Smooth muscle cell (in vitro differentiated cells): Measurements from ENCODE around the gene NEK11. TPM values are rescaled to one million over a fixed set of nuclear protein-coding genes. Genes with fewer than 3 reads are reported as not detected.

ENCODE experiments used
- DNase-seq: peaks from one replicate; lab custom pipeline; 2025; ENCODE audit not compliant: unreplicated experiment; lab: John Stamatoyannopoulos, UW
- H2AFZ ChIP-seq: fragments of 200-600 bp; sonication (generic); 2 replicates; pipeline ENCODE4 v1.6.0; 2016; ENCODE audit warnings: antibody characterized with exemption, low read depth, mild to moderate bottlenecking
- H3F3A ChIP-seq: fragments of 200-600 bp; sonication (generic); 2 replicates; pipeline ENCODE4 v1.6.0; 2017; ENCODE audit warnings: antibody characterized with exemption, low read depth
- H3K27ac ChIP-seq: fragments of 200-600 bp; sonication (generic); 2 replicates; pipeline ENCODE4 v1.5.1; 2016; ENCODE audit warnings: low read depth, mild to moderate bottlenecking
- H3K27me3 ChIP-seq: fragments of 200-600 bp; sonication (generic); 2 replicates; pipeline ENCODE4 v1.6.1; 2016; ENCODE audit warnings: low read depth, mild to moderate bottlenecking
- H3K36me3 ChIP-seq: fragments of 200-600 bp; sonication (generic); 2 replicates; pipeline ENCODE4 v1.5.1; 2016; ENCODE audit warnings: low read depth
- H3K4me1 ChIP-seq: fragments of 200-600 bp; sonication (generic); 2 replicates; pipeline ENCODE4 v1.5.1; 2016; ENCODE audit warnings: low read depth
- H3K4me2 ChIP-seq: fragments of 200-600 bp; sonication (generic); 2 replicates; pipeline ENCODE4 v1.6.0; 2016; ENCODE audit warnings: mild to moderate bottlenecking
- H3K4me3 ChIP-seq: fragments of 200-600 bp; sonication (generic); 2 replicates; pipeline ENCODE4 v1.5.1; 2016; ENCODE audit warnings: mild to moderate bottlenecking
- H3K79me2 ChIP-seq: fragments of 200-600 bp; sonication (generic); 2 replicates; pipeline ENCODE4 v1.6.0; 2016; ENCODE audit warnings: low read depth, mild to moderate bottlenecking
- H3K9ac ChIP-seq: fragments of 200-600 bp; sonication (generic); 2 replicates; pipeline ENCODE4 v1.6.0; 2016; ENCODE audit warnings: low read depth
- H3K9me3 ChIP-seq: fragments of 200-600 bp; sonication (generic); replicated peaks from 2 replicates; pipeline ENCODE4 v1.5.1; 2016; ENCODE audit warnings: low read depth
- H4K20me1 ChIP-seq: fragments of 200-600 bp; sonication (generic); 2 replicates; pipeline ENCODE4 v1.6.0; 2016; ENCODE audit warnings: low read depth
- WGBS: methylation state at CpG from one replicate; pipeline ENCODE4 v1.1.7; 2016; ENCODE audit warnings: low lambda C conversion rate; 5-methylcytosine and 5-hydroxymethylcytosine counted together
- polyA plus RNA-seq: library from polyadenylated mRNA; unstranded; fragments of >200 nt; fragmentation: Nextera tagmentation; extraction: Ambion mirVana; gene quantifications from 2 replicates; pipeline ENCODE4 v1.2.1, GENCODE V29; 2016
- total RNA-seq: library from RNA; depleted of rRNA; stranded (reverse); fragments of >200 nt; gene quantifications from 2 replicates; pipeline ENCODE4 v1.2.3, GENCODE V29; 2014
- TF ChIP-seq, protein P1 (sequence below): fragments of 200-600 bp; sonication (generic); IDR thresholded peaks from 2 replicates; pipeline ENCODE4 v1.5.1; 2017; ENCODE audit warnings: borderline replicate concordance, mild to moderate bottlenecking, antibody characterized with exemption; ENCODE audit not compliant: insufficient read depth, poor library complexity, severe bottlenecking

Gene NEK11
- total and polyA plus RNA-seq, 2 experiments from 2014 or later = 3.0 to 3.3 TPM

GRCh38 chr3:131232711-131233267 lies 206.1 kb downstream of the NEK11 start:
- DNase-seq = no peak
- H3K9me3 ChIP-seq = no peaks in the 10 kb centered on the region
- H3F3A ChIP-seq = no peaks in the 10 kb centered on the region
- no peak overlapping the region for H3K27ac ChIP-seq
- no peaks in the 10 kb centered on the region for H3K27me3 ChIP-seq
- H3K79me2 ChIP-seq = no peaks in the 10 kb centered on the region
- no peak overlapping the region for H3K4me2 ChIP-seq
- TF ChIP-seq, protein P1, sequence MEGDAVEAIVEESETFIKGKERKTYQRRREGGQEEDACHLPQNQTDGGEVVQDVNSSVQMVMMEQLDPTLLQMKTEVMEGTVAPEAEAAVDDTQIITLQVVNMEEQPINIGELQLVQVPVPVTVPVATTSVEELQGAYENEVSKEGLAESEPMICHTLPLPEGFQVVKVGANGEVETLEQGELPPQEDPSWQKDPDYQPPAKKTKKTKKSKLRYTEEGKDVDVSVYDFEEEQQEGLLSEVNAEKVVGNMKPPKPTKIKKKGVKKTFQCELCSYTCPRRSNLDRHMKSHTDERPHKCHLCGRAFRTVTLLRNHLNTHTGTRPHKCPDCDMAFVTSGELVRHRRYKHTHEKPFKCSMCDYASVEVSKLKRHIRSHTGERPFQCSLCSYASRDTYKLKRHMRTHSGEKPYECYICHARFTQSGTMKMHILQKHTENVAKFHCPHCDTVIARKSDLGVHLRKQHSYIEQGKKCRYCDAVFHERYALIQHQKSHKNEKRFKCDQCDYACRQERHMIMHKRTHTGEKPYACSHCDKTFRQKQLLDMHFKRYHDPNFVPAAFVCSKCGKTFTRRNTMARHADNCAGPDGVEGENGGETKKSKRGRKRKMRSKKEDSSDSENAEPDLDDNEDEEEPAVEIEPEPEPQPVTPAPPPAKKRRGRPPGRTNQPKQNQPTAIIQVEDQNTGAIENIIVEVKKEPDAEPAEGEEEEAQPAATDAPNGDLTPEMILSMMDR = no peak
- WGBS = 96% methylated on average over 3 of the region's 3 CpGs
- H3K36me3 ChIP-seq = no peaks in the 10 kb centered on the region
- no peaks in the 10 kb centered on the region for H4K20me1 ChIP-seq
- H3K4me3 ChIP-seq = no peak overlapping the region
- no peak overlapping the region for H2AFZ ChIP-seq
- no peaks in the 10 kb centered on the region for H3K4me1 ChIP-seq
- no peak overlapping the region for H3K9ac ChIP-seq

DNA sequence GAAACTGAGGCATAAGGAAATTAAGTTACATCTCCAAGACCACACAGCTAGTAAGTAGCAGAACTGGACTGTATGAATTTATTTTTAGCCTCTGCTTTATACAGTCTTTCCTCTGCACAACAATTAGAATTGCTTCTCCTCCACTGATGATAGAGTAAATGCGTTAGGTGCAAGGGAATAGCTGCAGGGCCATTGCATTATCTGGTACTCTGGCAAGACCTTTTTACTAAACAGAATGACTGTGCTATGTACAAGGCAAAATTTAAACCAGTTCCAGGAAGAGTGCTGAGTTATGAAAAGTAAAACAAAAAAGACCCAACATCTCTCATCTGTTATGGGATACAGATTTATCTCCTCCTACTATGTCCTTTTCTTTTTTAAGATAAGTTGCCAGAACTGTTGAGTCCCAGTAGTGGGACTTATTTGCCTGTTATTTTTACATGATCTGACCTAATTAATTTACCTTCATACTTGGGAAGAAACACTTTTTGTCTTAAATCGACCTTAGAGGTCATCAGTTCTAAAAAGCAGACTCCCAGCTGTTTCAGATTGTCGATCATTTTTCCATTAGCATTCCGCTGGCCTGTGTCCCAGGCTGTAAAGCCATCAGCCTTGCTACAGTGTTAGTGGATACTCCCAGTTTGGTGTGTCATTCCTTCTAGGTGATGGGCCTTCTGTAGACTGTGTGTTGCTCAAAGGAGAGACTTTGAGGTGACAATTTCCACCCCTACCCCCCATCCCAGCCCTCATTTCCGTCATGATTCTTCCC lies 207.4 kb downstream of the NEK11 start:
- H3K79me2 ChIP-seq = no peaks in the 10 kb centered on the region
- H4K20me1 ChIP-seq = no peaks in the 10 kb centered on the region
- no peak overlapping the region for H3K27ac ChIP-seq
- WGBS = 82% methylated on average over 5 of the region's 5 CpGs
- H3K9ac ChIP-seq = no peak overlapping the region
- no peak overlapping the region for H2AFZ ChIP-seq
- no peak for DNase-seq
- no peaks in the 10 kb centered on the region for H3K27me3 ChIP-seq
- H3K9me3 ChIP-seq = no peaks in the 10 kb centered on the region
- TF ChIP-seq, protein P1 = no peak
- no peaks in the 10 kb centered on the region for H3K36me3 ChIP-seq
- no peak overlapping the region for H3K4me2 ChIP-seq
- no peaks in the 10 kb centered on the region for H3F3A ChIP-seq
- no peak overlapping the region for H3K4me3 ChIP-seq
- H3K4me1 ChIP-seq = no peaks in the 10 kb centered on the region

DNA sequence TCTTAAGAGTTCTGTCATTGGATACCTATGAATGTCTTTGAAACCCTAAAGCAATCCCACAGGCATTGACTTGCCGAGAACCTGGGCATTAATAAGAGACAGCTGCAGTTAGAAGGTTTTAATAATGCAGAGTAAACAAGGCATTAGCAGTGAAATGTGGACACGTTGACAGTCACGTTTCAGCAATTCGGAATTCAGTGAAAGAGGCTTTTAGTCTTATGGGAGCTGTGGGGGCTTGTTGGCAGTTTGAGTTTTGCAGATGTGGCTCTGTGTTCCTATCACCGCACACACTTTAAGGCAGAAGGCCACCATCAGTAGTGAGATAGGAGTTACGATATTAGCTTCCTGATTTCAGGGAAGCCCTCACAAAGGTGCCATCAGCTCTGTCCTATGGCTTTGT lies 209.7 kb downstream of the NEK11 start:
- H3K4me2 ChIP-seq = no peak overlapping the region
- no peak overlapping the region for H3K4me3 ChIP-seq
- no peak overlapping the region for H3K27ac ChIP-seq
- 70% methylated on average over 6 of the region's 6 CpGs for WGBS
- no peaks in the 10 kb centered on the region for H3K79me2 ChIP-seq
- DNase-seq = no peak
- no peak overlapping the region for H3K9ac ChIP-seq
- no peaks in the 10 kb centered on the region for H3K4me1 ChIP-seq
- TF ChIP-seq, protein P1 = no peak
- no peaks in the 10 kb centered on the region for H3F3A ChIP-seq
- no peak overlapping the region for H2AFZ ChIP-seq
- H3K9me3 ChIP-seq = no peaks in the 10 kb centered on the region
- peaks cover 3% of the 10 kb centered on the region for H3K27me3 ChIP-seq
- no peaks in the 10 kb centered on the region for H3K36me3 ChIP-seq
- no peaks in the 10 kb centered on the region for H4K20me1 ChIP-seq
